AG09309 (cell line): ENCODE data around the gene KAZN.

Experiments used
- DNase-seq: peaks from one replicate; pipeline ENCODE4 v3.0.0-alpha.2; 2010; ENCODE audit warnings: low read depth
- H3K4me3 ChIP-seq: 2 replicates; pipeline ENCODE4 v1.5.1; 2011; ENCODE audit warnings: mild to moderate bottlenecking, low read depth, low read length, moderate library complexity; ENCODE audit not compliant: control insufficient read depth
- TF ChIP-seq, protein P1 (sequence below): IDR thresholded peaks from 2 replicates; pipeline ENCODE4 v1.5.1; 2011; ENCODE audit warnings: mild to moderate bottlenecking, low read depth, low read length, inconsistent platforms; ENCODE audit not compliant: insufficient read depth, control insufficient read depth; ENCODE audit errors: missing control alignments

KAZN gene

GRCh38 chr1:14786109-14786675 lies 187.7 kb downstream of the KAZN start:
- TF ChIP-seq, protein P1, sequence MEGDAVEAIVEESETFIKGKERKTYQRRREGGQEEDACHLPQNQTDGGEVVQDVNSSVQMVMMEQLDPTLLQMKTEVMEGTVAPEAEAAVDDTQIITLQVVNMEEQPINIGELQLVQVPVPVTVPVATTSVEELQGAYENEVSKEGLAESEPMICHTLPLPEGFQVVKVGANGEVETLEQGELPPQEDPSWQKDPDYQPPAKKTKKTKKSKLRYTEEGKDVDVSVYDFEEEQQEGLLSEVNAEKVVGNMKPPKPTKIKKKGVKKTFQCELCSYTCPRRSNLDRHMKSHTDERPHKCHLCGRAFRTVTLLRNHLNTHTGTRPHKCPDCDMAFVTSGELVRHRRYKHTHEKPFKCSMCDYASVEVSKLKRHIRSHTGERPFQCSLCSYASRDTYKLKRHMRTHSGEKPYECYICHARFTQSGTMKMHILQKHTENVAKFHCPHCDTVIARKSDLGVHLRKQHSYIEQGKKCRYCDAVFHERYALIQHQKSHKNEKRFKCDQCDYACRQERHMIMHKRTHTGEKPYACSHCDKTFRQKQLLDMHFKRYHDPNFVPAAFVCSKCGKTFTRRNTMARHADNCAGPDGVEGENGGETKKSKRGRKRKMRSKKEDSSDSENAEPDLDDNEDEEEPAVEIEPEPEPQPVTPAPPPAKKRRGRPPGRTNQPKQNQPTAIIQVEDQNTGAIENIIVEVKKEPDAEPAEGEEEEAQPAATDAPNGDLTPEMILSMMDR: no peak

GRCh38 chr1:14786681-14787080 lies 188.2 kb downstream of the KAZN start:
- DNase-seq: no peak
- H3K4me3 ChIP-seq: no peak overlapping the region
- TF ChIP-seq, protein P1: no peak

More at GRCh38 chr1:14786109-14786675, 187.7 kb downstream of the KAZN start:
- H3K4me3 ChIP-seq: no peak overlapping the region
- no peak for DNase-seq

DNA sequence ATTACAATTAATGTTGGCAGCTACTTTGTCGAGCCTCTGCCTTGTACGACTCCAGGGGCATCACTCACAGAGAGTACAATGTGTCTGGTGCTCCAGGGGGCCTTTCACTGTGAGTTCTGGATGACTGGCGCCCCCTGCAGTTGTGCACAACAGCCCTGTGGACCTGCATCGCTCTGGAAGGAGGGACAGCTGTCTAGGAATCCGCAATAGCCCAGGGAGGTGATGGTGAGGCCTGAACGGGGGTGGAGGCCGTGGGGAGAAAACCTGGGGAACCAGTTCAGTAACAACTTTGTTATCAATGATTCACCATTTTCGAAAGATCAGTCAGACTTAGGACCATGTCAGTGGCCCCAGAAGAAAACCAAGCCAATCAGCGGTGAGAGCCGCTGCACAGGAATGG lies 189.1 kb downstream of the KAZN start:
- no peak for DNase-seq
- no peak overlapping the region for H3K4me3 ChIP-seq
- TF ChIP-seq, protein P1: no peak

GRCh38 chr1:14788080-14788479 lies 189.6 kb downstream of the KAZN start:
- H3K4me3 ChIP-seq: no peak overlapping the region
- no peak for DNase-seq
- TF ChIP-seq, protein P1: no peak

- H3K4me3 ChIP-seq: no peak overlapping the region
Observed at GRCh38 chr1:14790982-14791381, 192.5 kb downstream of the KAZN start.

DNA sequence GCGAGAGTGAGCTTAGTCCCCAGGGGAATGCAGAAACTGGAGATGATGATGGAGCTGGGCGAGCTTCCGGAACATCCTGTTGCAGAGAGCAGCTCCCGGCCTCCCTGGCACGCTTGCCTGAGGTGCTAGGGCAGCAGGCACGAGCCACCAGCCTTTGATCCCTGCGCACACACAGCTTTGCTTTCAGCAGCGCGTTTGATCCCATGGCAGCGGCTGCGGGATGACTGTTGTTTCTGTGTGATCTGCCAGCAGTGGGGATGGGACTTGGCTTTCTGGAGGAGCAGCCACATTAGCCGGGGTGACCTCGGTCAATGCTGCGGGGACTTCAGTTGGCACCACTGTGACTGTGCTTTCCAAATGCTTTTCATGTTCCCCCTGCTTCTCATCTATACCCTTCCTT lies 193.2 kb downstream of the KAZN start:
- no peak overlapping the region for H3K4me3 ChIP-seq
- no peak for DNase-seq
- TF ChIP-seq, protein P1: no peak

More at GRCh38 chr1:14790982-14791381, 192.5 kb downstream of the KAZN start:
- no peak for DNase-seq
- TF ChIP-seq, protein P1: no peak
